GM23338 (cell line): Measurements from ENCODE around the gene MAST2. TPM values are rescaled to one million over a fixed set of nuclear protein-coding genes. Genes with fewer than 3 reads are reported as not detected.

Experiments used
- ATAC-seq: fragments of 200-7000 bp; cut with Tn5 transposase; 3 replicates; pipeline ENCODE4 v1.9.1; 2020
- DNase-seq: peaks from one replicate; pipeline ENCODE4 v3.0.0-alpha.2; 2015; ENCODE audit warnings: low spot score
- H2AFZ ChIP-seq: fragments of 200-600 bp; sonication (generic); 2 replicates; pipeline ENCODE4 v1.8.0; 2016; ENCODE audit warnings: antibody characterized with exemption, mild to moderate bottlenecking, moderate library complexity
- H3F3A ChIP-seq: fragments of 200-600 bp; sonication (generic); replicated peaks from 2 replicates; pipeline ENCODE4 v1.8.0; 2017; ENCODE audit warnings: antibody characterized with exemption, mixed run types, low read depth
- H3K27ac ChIP-seq: fragments of 200-600 bp; sonication (generic); 2 replicates; pipeline ENCODE4 v1.6.1; 2016; ENCODE audit warnings: low read depth
- H3K27me3 ChIP-seq: fragments of 200-600 bp; sonication (generic); 2 replicates; pipeline ENCODE4 v1.8.0; 2016; ENCODE audit warnings: mild to moderate bottlenecking, mixed run types, moderate library complexity; ENCODE audit not compliant: insufficient read depth
- H3K36me3 ChIP-seq: fragments of 200-600 bp; sonication (generic); 2 replicates; pipeline ENCODE4 v1.8.0; 2016; ENCODE audit warnings: mild to moderate bottlenecking; ENCODE audit not compliant: insufficient read depth
- H3K4me1 ChIP-seq: fragments of 200-600 bp; sonication (generic); 2 replicates; pipeline ENCODE4 v1.8.0; 2016; ENCODE audit warnings: mild to moderate bottlenecking, moderate library complexity; ENCODE audit not compliant: insufficient read depth
- H3K4me2 ChIP-seq: fragments of 200-600 bp; sonication (generic); 2 replicates; pipeline ENCODE4 v1.7.1; 2017; ENCODE audit warnings: mixed run types
- H3K4me3 ChIP-seq: fragments of 200-600 bp; sonication (generic); 2 replicates; pipeline ENCODE4 v1.6.1; 2016; ENCODE audit warnings: mixed run types
- H3K79me2 ChIP-seq: fragments of 200-600 bp; sonication (generic); replicated peaks from 2 replicates; pipeline ENCODE4 v1.8.0; 2017; ENCODE audit warnings: mild to moderate bottlenecking; ENCODE audit not compliant: insufficient read depth
- H3K9me2 ChIP-seq: fragments of 200-600 bp; sonication (generic); 2 replicates; pipeline ENCODE4 v1.8.0; 2017; ENCODE audit not compliant: insufficient read depth
- H4K20me1 ChIP-seq: fragments of 200-600 bp; sonication (generic); replicated peaks from 2 replicates; pipeline ENCODE4 v1.8.0; 2017; ENCODE audit warnings: mild to moderate bottlenecking; ENCODE audit not compliant: insufficient read depth
- H3K27ac Mint-ChIP-seq: 2 replicates; pipeline ENCODE4 v1.8.0; 2020; ENCODE audit warnings: inconsistent platforms, mild to moderate bottlenecking, moderate library complexity, mixed read lengths
- H3K27me3 Mint-ChIP-seq: 3 replicates; pipeline ENCODE4 v1.8.0; 2022; ENCODE audit warnings: low read depth, mild to moderate bottlenecking, moderate library complexity, mixed read lengths, inconsistent platforms; ENCODE audit not compliant: insufficient read depth, poor library complexity
- H3K36me3 Mint-ChIP-seq: 3 replicates; pipeline ENCODE4 v1.8.0; 2021; ENCODE audit warnings: low read depth, mild to moderate bottlenecking, inconsistent platforms, moderate library complexity, mixed read lengths
- H3K4me1 Mint-ChIP-seq: 3 replicates; pipeline ENCODE4 v1.8.0; 2020; ENCODE audit warnings: mild to moderate bottlenecking, inconsistent platforms, mixed read lengths
- H3K4me3 Mint-ChIP-seq: 3 replicates; pipeline ENCODE4 v1.8.0; 2021; ENCODE audit warnings: moderate library complexity, mild to moderate bottlenecking, inconsistent platforms, mixed read lengths
- H3K9me3 Mint-ChIP-seq: 3 replicates; pipeline ENCODE4 v1.8.0; 2020; ENCODE audit warnings: moderate library complexity, mild to moderate bottlenecking, inconsistent platforms, mixed read lengths
- CREB1 ChIP-seq: fragments of 250-450 bp; sonication (Bioruptor Pico); IDR thresholded peaks from 2 replicates; pipeline ENCODE4 v1.5.0; 2020; ENCODE audit warnings: low read depth, mild to moderate bottlenecking, moderate library complexity
- CTCF ChIP-seq, 2 experiments: fragments of 200-600 bp in 1 of 2; sonication (generic) in 1 of 2; conservative IDR thresholded peaks; 2 replicates each; pipeline versions ENCODE4 v1.5.1 to v1.6.1; 2016 to 2017; ENCODE audit warnings: antibody characterized with exemption in 2 of 2, low read depth in 2 of 2, mild to moderate bottlenecking in 2 of 2, moderate library complexity in 1 of 2
- ETS1 ChIP-seq: IDR thresholded peaks from 2 replicates; pipeline ENCODE4 v1.6.1; 2016; ENCODE audit warnings: antibody characterized with exemption
- EZH2 ChIP-seq: fragments of 200-600 bp; sonication (generic); IDR thresholded peaks from one replicate; pipeline ENCODE4 v1.8.0; 2017; ENCODE audit warnings: antibody characterized with exemption, mild to moderate bottlenecking, low read depth; ENCODE audit not compliant: unreplicated experiment
- EZH2phosphoT487 ChIP-seq: fragments of 200-600 bp; sonication (generic); IDR thresholded peaks from one replicate; pipeline ENCODE4 v1.8.1; 2018; ENCODE audit warnings: antibody characterized with exemption; ENCODE audit not compliant: unreplicated experiment
- POLR2AphosphoS5 ChIP-seq: IDR thresholded peaks from 2 replicates; pipeline ENCODE4 v1.6.1; 2016; ENCODE audit warnings: antibody characterized with exemption, low read depth
- REST ChIP-seq: IDR thresholded peaks from one replicate; pipeline ENCODE4 v1.6.1; 2018; ENCODE audit warnings: antibody characterized with exemption; ENCODE audit not compliant: unreplicated experiment
- STAT1 ChIP-seq: IDR thresholded peaks from one replicate; pipeline ENCODE4 v1.6.1; 2016; ENCODE audit warnings: antibody characterized with exemption; ENCODE audit not compliant: unreplicated experiment
- ZNF114 ChIP-seq: fragments of 250-450 bp; sonication (Bioruptor Pico); IDR thresholded peaks from 2 replicates; pipeline ENCODE4 v1.5.0; 2020; ENCODE audit warnings: mild to moderate bottlenecking, moderate library complexity
- polyA plus RNA-seq: library from polyadenylated mRNA; unstranded; fragments of >200 nt; fragmentation: Nextera tagmentation; extraction: Ambion mirVana; gene quantifications from 2 replicates; pipeline ENCODE4 v1.2.1, GENCODE V29; 2016
- total RNA-seq: library from RNA; depleted of rRNA; stranded (reverse); fragments of >200 nt; shearing (Covaris generic); gene quantifications from 2 replicates; pipeline ENCODE4 v1.2.3, GENCODE V29; 2014

The MAST2 gene
- total and polyA plus RNA-seq, 2 experiments from 2014 or later = 11.5 to 57.7 TPM

GRCh38 chr1:45820788-45821187 lies 17.4 kb downstream of the MAST2 start:
- Histone ChIP-seq H2AFZ (no peak overlapping the region), H3K4me3 (no peak overlapping the region), H3K4me2 (no peak overlapping the region), H3K36me3 (no peaks in the 10 kb centered on the region), H3F3A (no peaks in the 10 kb centered on the region), H3K9me2 (no peaks in the 10 kb centered on the region), H3K4me1 (no peaks in the 10 kb centered on the region), H3K27me3 (no peaks in the 10 kb centered on the region), H3K27ac (no peak overlapping the region), H4K20me1 (peaks cover 14% of the 10 kb centered on the region; the same call in 1 of the 2 replicates), H3K79me2 (peaks cover 83% of the 10 kb centered on the region)
- TF ChIP-seq EZH2 (no peak), ZNF114 (CRISPR knock-in tag) (no peak), POLR2AphosphoS5 (no peak), STAT1 (no peak), ETS1 (no peak), CREB1 (no peak), CTCF (conservative IDR thresholded peaks at IDR 0.05; ENCODE audit: low read depth in 2 of 2) (no peak)
- DNase-seq (no peak), ATAC-seq (no peak)
- no peaks in the 10 kb centered on the region for H3K27me3 Mint-ChIP-seq
- no peak overlapping the region for H3K27ac Mint-ChIP-seq
- H3K4me1 Mint-ChIP-seq = no peaks in the 10 kb centered on the region; the same call in 2 of the 3 replicates
- H3K36me3 Mint-ChIP-seq = peaks cover 20% of the 10 kb centered on the region; the same call in 2 of the 3 replicates
- no peaks in the 10 kb centered on the region for H3K9me3 Mint-ChIP-seq
- no peak overlapping the region for H3K4me3 Mint-ChIP-seq

GRCh38 chr1:45822644-45823043 lies 19.2 kb downstream of the MAST2 start:
- H3K27ac ChIP-seq = no peak overlapping the region
- H3K4me3 ChIP-seq = no peak overlapping the region
- H3K27ac Mint-ChIP-seq = no peak overlapping the region
- H3K9me3 Mint-ChIP-seq = no peaks in the 10 kb centered on the region
- H3K27me3 ChIP-seq = no peaks in the 10 kb centered on the region
- peaks cover 14% of the 10 kb centered on the region; the same call in 1 of the 2 replicates for H4K20me1 ChIP-seq
- peaks cover 64% of the 10 kb centered on the region for H3K79me2 ChIP-seq
- ATAC-seq (no peak), DNase-seq (no peak)
- H3K36me3 ChIP-seq = no peaks in the 10 kb centered on the region
- no peak overlapping the region for H3K4me2 ChIP-seq
- H3K4me3 Mint-ChIP-seq = no peak overlapping the region
- H3K36me3 Mint-ChIP-seq = peaks cover 31% of the 10 kb centered on the region
- no peaks in the 10 kb centered on the region for H3K27me3 Mint-ChIP-seq
- no peaks in the 10 kb centered on the region for H3F3A ChIP-seq
- no peak for TF ChIP-seq POLR2AphosphoS5
- no peak for TF ChIP-seq ZNF114 (CRISPR knock-in tag)
- no peak for TF ChIP-seq REST
- no peak for TF ChIP-seq EZH2phosphoT487
- no peak for TF ChIP-seq STAT1
- no peak for TF ChIP-seq EZH2
- no peak for TF ChIP-seq ETS1
- no peak overlapping the region for H2AFZ ChIP-seq
- no peaks in the 10 kb centered on the region for H3K9me2 ChIP-seq
- no peaks in the 10 kb centered on the region for H3K4me1 ChIP-seq
- H3K4me1 Mint-ChIP-seq = no peaks in the 10 kb centered on the region; the same call in 2 of the 3 replicates
